ENCODE measurements around the gene INHBE. TPM values are rescaled to one million over a fixed set of nuclear protein-coding genes. Genes with fewer than 3 reads are reported as not detected.

INHBE gene
- total RNA-seq, 1 experiment from 2014 or later: 0.59 TPM

- ChIA-PET POLR2A (no interaction called here), CTCF (no interaction called here)
- Histone ChIP-seq H3K9me3 (ENCODE audit: control insufficient read depth, insufficient read depth, low read depth, low read length) (no peaks in the 10 kb centered on the region), H3K27ac (ENCODE audit: low read length) (no peak overlapping the region), H3K27me3 (ENCODE audit: control insufficient read depth, insufficient read depth, low read length) (no peaks in the 10 kb centered on the region), H3K4me1 (ENCODE audit: control insufficient read depth, insufficient read depth, low read length) (no peaks in the 10 kb centered on the region), H3K36me3 (ENCODE audit: control insufficient read depth, insufficient read depth, low read length) (peaks cover 24% of the 10 kb centered on the region), H3K4me3 (ENCODE audit: low read depth in 2 of 2, low read length in 2 of 2) (no peak overlapping the region)
- in situ Hi-C loops (cut with HindIII; ENCODE audit: low pct_unique_long_range_greater_than_20kb, low sequenced_read_pairs) (no loop called here), intact Hi-C loops (cut with micrococcal nuclease; ENCODE audit: unreplicated experiment) (no loop called here)
- ATAC-seq (peak; percentile 49), DNase-seq (ENCODE audit: low read depth, low spot score) (no peak)
- BruUV-seq (replicated peaks): no TSS peak
- TF ChIP-seq POLR2AphosphoS5 (IDR thresholded peaks at IDR 0.05; ENCODE audit: low read depth, low read length) (no peak), SIN3A (IDR thresholded peaks at IDR 0.05; ENCODE audit: borderline replicate concordance, insufficient read depth, low read depth, low read length) (no peak), TCF7L2 (IDR thresholded peaks at IDR 0.05; ENCODE audit: low read depth, low read length) (no peak), CTCF (IDR thresholded peaks at IDR 0.05) (no peak; the same call in 1 of the 2 replicates)
- TF ChIP-seq, protein P1, sequence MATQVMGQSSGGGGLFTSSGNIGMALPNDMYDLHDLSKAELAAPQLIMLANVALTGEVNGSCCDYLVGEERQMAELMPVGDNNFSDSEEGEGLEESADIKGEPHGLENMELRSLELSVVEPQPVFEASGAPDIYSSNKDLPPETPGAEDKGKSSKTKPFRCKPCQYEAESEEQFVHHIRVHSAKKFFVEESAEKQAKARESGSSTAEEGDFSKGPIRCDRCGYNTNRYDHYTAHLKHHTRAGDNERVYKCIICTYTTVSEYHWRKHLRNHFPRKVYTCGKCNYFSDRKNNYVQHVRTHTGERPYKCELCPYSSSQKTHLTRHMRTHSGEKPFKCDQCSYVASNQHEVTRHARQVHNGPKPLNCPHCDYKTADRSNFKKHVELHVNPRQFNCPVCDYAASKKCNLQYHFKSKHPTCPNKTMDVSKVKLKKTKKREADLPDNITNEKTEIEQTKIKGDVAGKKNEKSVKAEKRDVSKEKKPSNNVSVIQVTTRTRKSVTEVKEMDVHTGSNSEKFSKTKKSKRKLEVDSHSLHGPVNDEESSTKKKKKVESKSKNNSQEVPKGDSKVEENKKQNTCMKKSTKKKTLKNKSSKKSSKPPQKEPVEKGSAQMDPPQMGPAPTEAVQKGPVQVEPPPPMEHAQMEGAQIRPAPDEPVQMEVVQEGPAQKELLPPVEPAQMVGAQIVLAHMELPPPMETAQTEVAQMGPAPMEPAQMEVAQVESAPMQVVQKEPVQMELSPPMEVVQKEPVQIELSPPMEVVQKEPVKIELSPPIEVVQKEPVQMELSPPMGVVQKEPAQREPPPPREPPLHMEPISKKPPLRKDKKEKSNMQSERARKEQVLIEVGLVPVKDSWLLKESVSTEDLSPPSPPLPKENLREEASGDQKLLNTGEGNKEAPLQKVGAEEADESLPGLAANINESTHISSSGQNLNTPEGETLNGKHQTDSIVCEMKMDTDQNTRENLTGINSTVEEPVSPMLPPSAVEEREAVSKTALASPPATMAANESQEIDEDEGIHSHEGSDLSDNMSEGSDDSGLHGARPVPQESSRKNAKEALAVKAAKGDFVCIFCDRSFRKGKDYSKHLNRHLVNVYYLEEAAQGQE (IDR thresholded peaks at IDR 0.05; ENCODE audit: insufficient read depth in 1 of 2, low read depth in 2 of 2, low read length in 1 of 2): no peak
Measured at GRCh38 chr12:57498132-57498502, 43.0 kb downstream of the INHBE start.

DNA sequence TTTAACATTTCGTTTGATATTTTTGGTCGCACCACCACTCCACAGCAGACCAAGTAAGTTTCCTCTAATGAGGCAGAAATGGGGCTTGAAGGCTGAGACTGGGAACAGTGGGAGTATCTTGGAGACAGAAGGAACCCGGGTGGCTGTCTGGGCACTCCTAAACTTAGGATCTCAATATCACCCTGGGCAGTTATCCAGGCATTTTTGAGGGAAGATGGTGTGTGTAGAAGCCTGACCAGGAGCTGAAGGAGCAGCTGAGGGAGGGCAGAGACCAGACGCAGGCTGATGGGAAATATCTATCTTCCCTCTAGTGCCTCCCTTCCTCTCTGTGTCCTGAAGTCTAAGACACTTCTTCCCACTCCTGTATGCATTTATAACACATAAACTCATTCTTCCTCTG, 43.5 kb downstream of the INHBE start:
- no peak for DNase-seq (ENCODE audit: low read depth, low spot score)
- Histone ChIP-seq H3K27me3 (ENCODE audit: control insufficient read depth, insufficient read depth, low read length) (no peaks in the 10 kb centered on the region), H3K27ac (ENCODE audit: low read length) (no peak overlapping the region), H3K9me3 (ENCODE audit: control insufficient read depth, insufficient read depth, low read depth, low read length) (no peaks in the 10 kb centered on the region), H3K4me1 (ENCODE audit: control insufficient read depth, insufficient read depth, low read length) (no peaks in the 10 kb centered on the region), H3K4me3 (ENCODE audit: low read depth in 2 of 2, low read length in 2 of 2) (no peak overlapping the region), H3K36me3 (ENCODE audit: control insufficient read depth, insufficient read depth, low read length) (peaks cover 24% of the 10 kb centered on the region)
- intact Hi-C loops (cut with micrococcal nuclease; ENCODE audit: unreplicated experiment): no loop called here
- POLR2A ChIA-PET: no interaction called here
- no peak for TF ChIP-seq CTCF (IDR thresholded peaks at IDR 0.05)
- TF ChIP-seq SIN3A (IDR thresholded peaks at IDR 0.05; ENCODE audit: borderline replicate concordance, insufficient read depth, low read depth, low read length): no peak
- no peak for TF ChIP-seq TCF7L2 (IDR thresholded peaks at IDR 0.05; ENCODE audit: low read depth, low read length)
- TF ChIP-seq, protein P1 (IDR thresholded peaks at IDR 0.05; ENCODE audit: insufficient read depth in 1 of 2, low read depth in 2 of 2, low read length in 1 of 2): no peak
- ATAC-seq: no peak
- BruUV-seq (replicated peaks): no TSS peak
- CTCF ChIA-PET: interaction anchor here (0.5 kb wide), 1 partner anchor 97 kb away, joined by 3 read pairs; no protein-coding TSS in a partner anchor
- in situ Hi-C loops (cut with HindIII; ENCODE audit: low pct_unique_long_range_greater_than_20kb, low sequenced_read_pairs): no loop called here

Data from Panc1 (cell line).